Fibroblast of mammary gland (primary cell): ENCODE results near the gene TRPM3.
A peak's percentile ranks its signal among the peaks of the same experiment; 100 is the strongest.

Experiments used
- DNase-seq: peaks from one replicate; pipeline ENCODE4 v3.0.0-alpha.2; 2010; ENCODE audit warnings: low read depth
- H3K4me3 ChIP-seq: 2 replicates; pipeline ENCODE4 v1.5.1; 2011; ENCODE audit warnings: low read depth, mild to moderate bottlenecking, low read length, moderate library complexity; ENCODE audit not compliant: control insufficient read depth
- CTCF ChIP-seq: conservative IDR thresholded peaks from 2 replicates; pipeline ENCODE4 v1.5.1; 2011; ENCODE audit warnings: low read depth, low read length, inconsistent platforms; ENCODE audit not compliant: control insufficient read depth, insufficient read depth

Gene TRPM3

GRCh38 chr9:70566066-70566465, 555.4 kb downstream of the TRPM3 start:
- H3K4me3 ChIP-seq: no peak overlapping the region
- no peak for TF ChIP-seq CTCF
- DNase-seq: peak; percentile 13

- H3K4me3 ChIP-seq: no peak overlapping the region
- no peak for DNase-seq
- no peak for TF ChIP-seq CTCF
These were observed 556.7 kb downstream of the TRPM3 start for GRCh38 chr9:70564468-70565335.

GRCh38 chr9:70563431-70564204, 557.8 kb downstream of the TRPM3 start:
- peak; percentile 82 for DNase-seq
- no peak for TF ChIP-seq CTCF
- no peak overlapping the region for H3K4me3 ChIP-seq

GRCh38 chr9:70563010-70563409, 558.4 kb downstream of the TRPM3 start:
- no peak overlapping the region for H3K4me3 ChIP-seq
- TF ChIP-seq CTCF: no peak
- DNase-seq: no peak

GRCh38 chr9:70561786-70562395, 559.5 kb downstream of the TRPM3 start:
- no peak for TF ChIP-seq CTCF

GRCh38 chr9:70561111-70561510, 560.3 kb downstream of the TRPM3 start:
- no peak for TF ChIP-seq CTCF
- no peak overlapping the region for H3K4me3 ChIP-seq
- DNase-seq: no peak

More at GRCh38 chr9:70561786-70562395, 559.5 kb downstream of the TRPM3 start:
- H3K4me3 ChIP-seq: no peak overlapping the region
- peak; percentile 53 for DNase-seq
